SK-N-SH (cell line): Measurements from ENCODE around the gene TFF1. TPM values are rescaled to one million over a fixed set of nuclear protein-coding genes. Genes with fewer than 3 reads are reported as not detected.

Experiments used
- CTCF ChIA-PET: fragments of 300-600, 350-600 bp; formaldehyde crosslinking; extraction: SDS; loops from one replicate; lab custom pipeline; 2021; lab: Yijun Ruan, JAX
- POLR2A ChIA-PET: fragments of 350-600 bp; sonication (Branson Sonifier 250); formaldehyde crosslinking; extraction: SDS; loops from one replicate; lab custom pipeline; 2020; ENCODE audit warnings: antibody characterized with exemption, inconsistent platforms; lab: Yijun Ruan, JAX
- DNase-seq: peaks from one replicate; pipeline ENCODE4 v3.0.0; 2012
- H2AFZ ChIP-seq: fragments of 200-600 bp; sonication (generic); 2 replicates; pipeline ENCODE4 v1.8.1; 2016; ENCODE audit warnings: antibody characterized with exemption, mild to moderate bottlenecking, low read depth
- H3F3A ChIP-seq: fragments of 200-600 bp; sonication (generic); replicated peaks from 2 replicates; pipeline ENCODE3; 2016; ENCODE audit warnings: antibody characterized with exemption, mild to moderate bottlenecking; ENCODE audit not compliant: insufficient read depth
- H3K27ac ChIP-seq, 2 experiments: fragments of 200-500 bp in 1 of 2; fragments of 200-600 bp in 1 of 2; sonication (Bioruptor generic) in 1 of 2; sonication (generic), shearing (Covaris generic) in 1 of 2; 2 replicates each; pipeline versions ENCODE4 v1.5.1 to v1.6.1; 2014 to 2016; ENCODE audit warnings: low read depth in 2 of 2, inconsistent platforms in 1 of 2, low read length in 1 of 2, mild to moderate bottlenecking in 1 of 2, mixed read lengths in 1 of 2
- H3K27me3 ChIP-seq: fragments of 200-600 bp; sonication (generic), shearing (Covaris generic); 2 replicates; pipeline ENCODE4 v1.6.1; 2016; ENCODE audit warnings: mixed run types; ENCODE audit not compliant: insufficient read depth
- H3K36me3 ChIP-seq, 2 experiments: fragments of 200-500 bp in 1 of 2; fragments of 200-600 bp in 1 of 2; sonication (Bioruptor generic) in 1 of 2; sonication (generic) in 1 of 2; replicated peaks in 1 of 2; 2 replicates each; pipeline versions ENCODE3 to v1.5.1; 2014 to 2016; ENCODE audit warnings: low read length in 1 of 2, mild to moderate bottlenecking in 1 of 2; ENCODE audit not compliant: insufficient read depth in 2 of 2, control insufficient read depth in 1 of 2
- H3K4me1 ChIP-seq, 2 experiments: fragments of 200-500 bp in 1 of 2; fragments of 200-600 bp in 1 of 2; sonication (Bioruptor generic) in 1 of 2; sonication (generic), shearing (Covaris generic) in 1 of 2; 2 replicates each; pipeline versions ENCODE4 v1.5.1 to v1.6.1; 2014 to 2016; ENCODE audit warnings: low read depth in 1 of 2, low read length in 1 of 2, mixed run types in 1 of 2; ENCODE audit not compliant: insufficient read depth in 2 of 2, control insufficient read depth in 1 of 2
- H3K4me2 ChIP-seq: fragments of 200-600 bp; sonication (generic), shearing (Covaris generic); 2 replicates; pipeline ENCODE4 v1.6.1; 2017; ENCODE audit warnings: mixed run types
- H3K4me3 ChIP-seq, 2 experiments: fragments of 200-500 bp in 1 of 2; fragments of 200-600 bp in 1 of 2; sonication (Bioruptor generic) in 1 of 2; sonication (generic), shearing (Covaris generic) in 1 of 2; 2 replicates each; pipeline versions ENCODE4 v1.5.1 to v1.8.1; 2014 to 2016; ENCODE audit warnings: low read depth in 2 of 2, inconsistent platforms in 1 of 2, low read length in 1 of 2, mild to moderate bottlenecking in 1 of 2, mixed read lengths in 1 of 2, moderate library complexity in 1 of 2
- H3K79me2 ChIP-seq: fragments of 200-600 bp; sonication (generic); 2 replicates; pipeline ENCODE4 v1.8.1; 2017; ENCODE audit warnings: mild to moderate bottlenecking; ENCODE audit not compliant: insufficient read depth
- H3K9ac ChIP-seq: fragments of 200-600 bp; sonication (generic); 2 replicates; pipeline ENCODE4 v1.6.1; 2017; ENCODE audit warnings: mixed run types
- H3K9me2 ChIP-seq: fragments of 200-600 bp; sonication (generic); 2 replicates; pipeline ENCODE4 v1.6.1; 2017; ENCODE audit warnings: mixed run types
- H3K9me3 ChIP-seq: fragments of 200-600 bp; sonication (generic); 2 replicates; pipeline ENCODE4 v1.6.1; 2017; ENCODE audit warnings: mixed run types, mild to moderate bottlenecking, moderate library complexity
- H4K20me1 ChIP-seq: fragments of 200-600 bp; sonication (generic); 2 replicates; pipeline ENCODE4 v1.6.1; 2017; ENCODE audit warnings: mild to moderate bottlenecking, mixed run types; ENCODE audit not compliant: insufficient read depth
- EZH2phosphoT487 ChIP-seq: fragments of 200-600 bp; sonication (generic); IDR thresholded peaks from 2 replicates; pipeline ENCODE4 v1.6.1; 2017; ENCODE audit warnings: low read depth, mixed run types, mild to moderate bottlenecking, antibody characterized with exemption, moderate library complexity, borderline replicate concordance
- FOSL2 ChIP-seq: IDR thresholded peaks from 2 replicates; pipeline ENCODE4 v1.4.0; 2012; ENCODE audit warnings: low read depth, mild to moderate bottlenecking, moderate library complexity, borderline replicate concordance
- FOXJ3 ChIP-seq: sonication (generic); formaldehyde crosslinking; IDR thresholded peaks from 2 replicates; pipeline ENCODE4 v1.5.1; 2020; ENCODE audit warnings: mild to moderate bottlenecking, missing genetic modification reagents
- FOXM1 ChIP-seq: IDR thresholded peaks from 2 replicates; pipeline ENCODE4 v1.4.0; 2012; ENCODE audit warnings: low read depth, mild to moderate bottlenecking
- GATA2 ChIP-seq: sonication (generic); formaldehyde crosslinking; IDR thresholded peaks from 2 replicates; pipeline ENCODE4 v1.5.0; 2020; ENCODE audit warnings: mild to moderate bottlenecking, missing genetic modification reagents
- IRF3 ChIP-seq: fragments of 150-350 bp; IDR thresholded peaks from 2 replicates; pipeline ENCODE4 v1.6.1; 2016; ENCODE audit warnings: mild to moderate bottlenecking, low read depth, low read length
- MAX ChIP-seq: IDR thresholded peaks from 2 replicates; pipeline ENCODE4 v1.4.0; 2012; ENCODE audit warnings: low read depth
- NRF1 ChIP-seq: IDR thresholded peaks from 2 replicates; pipeline ENCODE4 v1.6.1; 2012; ENCODE audit warnings: low read depth, mild to moderate bottlenecking, low read length
- POLR2AphosphoS5 ChIP-seq: IDR thresholded peaks from 2 replicates; pipeline ENCODE4 v1.6.1; 2012; ENCODE audit warnings: low read depth, low read length
- RFX5 ChIP-seq: IDR thresholded peaks from 2 replicates; pipeline ENCODE4 v1.6.1; 2012; ENCODE audit warnings: mild to moderate bottlenecking, improper control_type of control experiment, low read length
- SMC3 ChIP-seq: IDR thresholded peaks from 2 replicates; pipeline ENCODE4 v1.6.1; 2012; ENCODE audit warnings: low read depth, low read length, improper control_type of control experiment
- TAF1 ChIP-seq: IDR thresholded peaks from 2 replicates; pipeline ENCODE4 v1.6.1; 2012; ENCODE audit warnings: low read depth, mild to moderate bottlenecking, low read length, moderate library complexity, borderline replicate concordance
- TCF12 ChIP-seq: IDR thresholded peaks from 2 replicates; pipeline ENCODE4 v1.4.0; 2012
- TEAD4 ChIP-seq: IDR thresholded peaks from 2 replicates; pipeline ENCODE4 v1.4.0; 2012; ENCODE audit warnings: mild to moderate bottlenecking, borderline replicate concordance; ENCODE audit not compliant: insufficient read depth
- USF1 ChIP-seq: IDR thresholded peaks from 2 replicates; pipeline ENCODE4 v1.4.0; 2012; ENCODE audit warnings: low read depth, borderline replicate concordance
- USF2 ChIP-seq: fragments of 150-350 bp; IDR thresholded peaks from 2 replicates; pipeline ENCODE4 v1.6.1; 2017; ENCODE audit warnings: antibody characterized with exemption, low read length, low read depth, borderline replicate concordance
- YY1 ChIP-seq: IDR thresholded peaks from 2 replicates; pipeline ENCODE4 v1.4.0; 2012; ENCODE audit warnings: low read depth, mild to moderate bottlenecking
- WGBS: methylation state at CpG from one replicate; pipeline ENCODE4 v1.1.6; 2017; ENCODE audit warnings: low lambda C conversion rate; 5-methylcytosine and 5-hydroxymethylcytosine counted together
- polyA plus RNA-seq, 3 experiments: library from polyadenylated mRNA; depleted of rRNA; stranded (reverse); fragments of >200 nt; gene quantifications; 2 replicates each; pipeline ENCODE4 v1.2.3, GENCODE V29; 2012
- TF ChIP-seq, protein P1 (sequence below): IDR thresholded peaks from 2 replicates; pipeline ENCODE4 v1.6.1; 2012; ENCODE audit warnings: mild to moderate bottlenecking, low read depth, low read length, moderate library complexity
- TF ChIP-seq, protein P2 (sequence below): fragments of 200-600 bp; sonication (generic); IDR thresholded peaks from 2 replicates; pipeline ENCODE4 v1.6.1; 2017; ENCODE audit warnings: antibody characterized with exemption, mild to moderate bottlenecking, moderate library complexity

Gene TFF1
- polyA plus RNA-seq, 1 of the 3 experiments (the other 2 are of a cell fraction): not detected

DNA sequence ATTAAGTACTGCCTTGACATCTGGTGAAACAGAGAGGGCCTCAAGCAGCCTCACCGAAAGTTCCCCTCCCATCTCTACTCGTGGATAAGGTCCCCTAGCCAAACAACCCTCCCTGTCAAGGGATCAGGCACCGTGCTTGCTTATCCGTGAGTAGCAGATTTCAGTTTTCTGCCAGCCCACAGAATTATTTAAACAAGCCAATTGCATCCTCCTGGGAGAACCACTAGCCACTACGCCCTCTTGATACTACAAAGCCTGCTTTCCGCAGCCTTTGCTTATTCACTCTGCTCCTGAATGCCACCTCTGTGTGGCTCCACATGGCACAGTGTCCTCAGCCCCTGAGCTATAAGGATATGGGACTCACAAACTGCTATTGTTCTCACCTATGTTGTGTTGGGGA lies 9.7 kb downstream of the TFF1 start:
- Histone ChIP-seq H3K4me1 (no peaks in the 10 kb centered on the region), H3K9me2 (no peaks in the 10 kb centered on the region), H3K79me2 (no peaks in the 10 kb centered on the region)
- 14% methylated on average over 6 of the region's 6 CpGs for WGBS
- TF ChIP-seq USF2 (no peak), NRF1 (no peak), RFX5 (no peak), MAX (no peak), FOXM1 (no peak), TAF1 (no peak), TCF12 (no peak), YY1 (no peak), EZH2phosphoT487 (no peak), SMC3 (no peak), USF1 (no peak)
- TF ChIP-seq, protein P1, sequence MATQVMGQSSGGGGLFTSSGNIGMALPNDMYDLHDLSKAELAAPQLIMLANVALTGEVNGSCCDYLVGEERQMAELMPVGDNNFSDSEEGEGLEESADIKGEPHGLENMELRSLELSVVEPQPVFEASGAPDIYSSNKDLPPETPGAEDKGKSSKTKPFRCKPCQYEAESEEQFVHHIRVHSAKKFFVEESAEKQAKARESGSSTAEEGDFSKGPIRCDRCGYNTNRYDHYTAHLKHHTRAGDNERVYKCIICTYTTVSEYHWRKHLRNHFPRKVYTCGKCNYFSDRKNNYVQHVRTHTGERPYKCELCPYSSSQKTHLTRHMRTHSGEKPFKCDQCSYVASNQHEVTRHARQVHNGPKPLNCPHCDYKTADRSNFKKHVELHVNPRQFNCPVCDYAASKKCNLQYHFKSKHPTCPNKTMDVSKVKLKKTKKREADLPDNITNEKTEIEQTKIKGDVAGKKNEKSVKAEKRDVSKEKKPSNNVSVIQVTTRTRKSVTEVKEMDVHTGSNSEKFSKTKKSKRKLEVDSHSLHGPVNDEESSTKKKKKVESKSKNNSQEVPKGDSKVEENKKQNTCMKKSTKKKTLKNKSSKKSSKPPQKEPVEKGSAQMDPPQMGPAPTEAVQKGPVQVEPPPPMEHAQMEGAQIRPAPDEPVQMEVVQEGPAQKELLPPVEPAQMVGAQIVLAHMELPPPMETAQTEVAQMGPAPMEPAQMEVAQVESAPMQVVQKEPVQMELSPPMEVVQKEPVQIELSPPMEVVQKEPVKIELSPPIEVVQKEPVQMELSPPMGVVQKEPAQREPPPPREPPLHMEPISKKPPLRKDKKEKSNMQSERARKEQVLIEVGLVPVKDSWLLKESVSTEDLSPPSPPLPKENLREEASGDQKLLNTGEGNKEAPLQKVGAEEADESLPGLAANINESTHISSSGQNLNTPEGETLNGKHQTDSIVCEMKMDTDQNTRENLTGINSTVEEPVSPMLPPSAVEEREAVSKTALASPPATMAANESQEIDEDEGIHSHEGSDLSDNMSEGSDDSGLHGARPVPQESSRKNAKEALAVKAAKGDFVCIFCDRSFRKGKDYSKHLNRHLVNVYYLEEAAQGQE: no peak
- TF ChIP-seq, all 33 proteins: peak for 0
- Histone ChIP-seq H2AFZ (no peak overlapping the region), H3K4me3 (no peak overlapping the region), H3F3A (no peaks in the 10 kb centered on the region), H3K9ac (no peak overlapping the region), H3K27ac (no peak overlapping the region), H3K27me3 (no peaks in the 10 kb centered on the region), H4K20me1 (no peaks in the 10 kb centered on the region), H3K36me3 (no peaks in the 10 kb centered on the region), H3K4me2 (no peak overlapping the region), H3K9me3 (no peaks in the 10 kb centered on the region; the same call in 1 of the 2 replicates)
- ChIA-PET POLR2A (no interaction called here), CTCF (no interaction called here)
- DNase-seq: no peak

DNA sequence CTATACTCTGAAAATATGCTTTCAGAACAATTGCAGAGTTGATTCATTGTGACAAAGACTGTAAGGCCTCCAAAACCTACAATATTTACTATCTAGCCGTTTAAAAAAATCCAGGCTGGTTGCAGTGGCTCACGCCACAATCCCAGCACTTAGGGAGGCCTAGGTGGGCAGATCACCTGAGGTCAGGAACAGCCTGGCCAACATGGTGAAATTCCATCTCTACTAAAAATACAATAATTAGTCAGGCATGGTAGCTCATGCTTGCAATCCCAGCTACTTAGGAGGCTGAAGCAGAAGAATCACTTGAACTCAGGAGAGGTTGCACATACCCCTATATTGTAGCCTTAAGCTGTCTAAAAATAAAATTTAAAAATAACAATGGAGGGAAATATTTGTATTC lies 10.3 kb downstream of the TFF1 start:
- Histone ChIP-seq H3K9ac (no peak overlapping the region), H3F3A (no peaks in the 10 kb centered on the region), H3K4me1 (no peaks in the 10 kb centered on the region), H3K9me2 (no peaks in the 10 kb centered on the region), H2AFZ (no peak overlapping the region), H3K4me3 (no peak overlapping the region), H3K36me3 (no peaks in the 10 kb centered on the region), H4K20me1 (no peaks in the 10 kb centered on the region), H3K4me2 (no peak overlapping the region), H3K79me2 (no peaks in the 10 kb centered on the region), H3K27ac (no peak overlapping the region), H3K27me3 (no peaks in the 10 kb centered on the region), H3K9me3 (no peaks in the 10 kb centered on the region; the same call in 1 of the 2 replicates)
- POLR2A ChIA-PET: no interaction called here
- DNase-seq: no peak
- 0% methylated on average over 2 of the region's 2 CpGs for WGBS
- CTCF ChIA-PET: no interaction called here
- no peak for TF ChIP-seq POLR2AphosphoS5
- no peak for TF ChIP-seq TEAD4
- no peak for TF ChIP-seq FOXJ3 (CRISPR knock-in tag)
- no peak for TF ChIP-seq GATA2 (CRISPR knock-in tag)
- no peak for TF ChIP-seq USF2
- no peak for TF ChIP-seq IRF3
- TF ChIP-seq FOSL2: no peak
- TF ChIP-seq, protein P2, sequence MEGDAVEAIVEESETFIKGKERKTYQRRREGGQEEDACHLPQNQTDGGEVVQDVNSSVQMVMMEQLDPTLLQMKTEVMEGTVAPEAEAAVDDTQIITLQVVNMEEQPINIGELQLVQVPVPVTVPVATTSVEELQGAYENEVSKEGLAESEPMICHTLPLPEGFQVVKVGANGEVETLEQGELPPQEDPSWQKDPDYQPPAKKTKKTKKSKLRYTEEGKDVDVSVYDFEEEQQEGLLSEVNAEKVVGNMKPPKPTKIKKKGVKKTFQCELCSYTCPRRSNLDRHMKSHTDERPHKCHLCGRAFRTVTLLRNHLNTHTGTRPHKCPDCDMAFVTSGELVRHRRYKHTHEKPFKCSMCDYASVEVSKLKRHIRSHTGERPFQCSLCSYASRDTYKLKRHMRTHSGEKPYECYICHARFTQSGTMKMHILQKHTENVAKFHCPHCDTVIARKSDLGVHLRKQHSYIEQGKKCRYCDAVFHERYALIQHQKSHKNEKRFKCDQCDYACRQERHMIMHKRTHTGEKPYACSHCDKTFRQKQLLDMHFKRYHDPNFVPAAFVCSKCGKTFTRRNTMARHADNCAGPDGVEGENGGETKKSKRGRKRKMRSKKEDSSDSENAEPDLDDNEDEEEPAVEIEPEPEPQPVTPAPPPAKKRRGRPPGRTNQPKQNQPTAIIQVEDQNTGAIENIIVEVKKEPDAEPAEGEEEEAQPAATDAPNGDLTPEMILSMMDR: no peak
